D721Med (cell line): ENCODE data around the gene CARD14.

Source experiments
- DNase-seq: peaks from one replicate; pipeline ENCODE4 v3.0.0; 2011; ENCODE audit warnings: low spot score; ENCODE audit not compliant: insufficient read length
- FAIRE-seq: peaks from 2 replicates; lab custom pipeline; 2011; peaks lifted over from hg19 to GRCh38; lab: Jason Lieb, UNC
- CTCF ChIP-seq: IDR thresholded peaks from 2 replicates; pipeline ENCODE4 v1.5.1; 2012; ENCODE audit warnings: mild to moderate bottlenecking, control low read depth; ENCODE audit not compliant: insufficient read depth; ENCODE audit errors: missing control alignments

The CARD14 gene

DNA sequence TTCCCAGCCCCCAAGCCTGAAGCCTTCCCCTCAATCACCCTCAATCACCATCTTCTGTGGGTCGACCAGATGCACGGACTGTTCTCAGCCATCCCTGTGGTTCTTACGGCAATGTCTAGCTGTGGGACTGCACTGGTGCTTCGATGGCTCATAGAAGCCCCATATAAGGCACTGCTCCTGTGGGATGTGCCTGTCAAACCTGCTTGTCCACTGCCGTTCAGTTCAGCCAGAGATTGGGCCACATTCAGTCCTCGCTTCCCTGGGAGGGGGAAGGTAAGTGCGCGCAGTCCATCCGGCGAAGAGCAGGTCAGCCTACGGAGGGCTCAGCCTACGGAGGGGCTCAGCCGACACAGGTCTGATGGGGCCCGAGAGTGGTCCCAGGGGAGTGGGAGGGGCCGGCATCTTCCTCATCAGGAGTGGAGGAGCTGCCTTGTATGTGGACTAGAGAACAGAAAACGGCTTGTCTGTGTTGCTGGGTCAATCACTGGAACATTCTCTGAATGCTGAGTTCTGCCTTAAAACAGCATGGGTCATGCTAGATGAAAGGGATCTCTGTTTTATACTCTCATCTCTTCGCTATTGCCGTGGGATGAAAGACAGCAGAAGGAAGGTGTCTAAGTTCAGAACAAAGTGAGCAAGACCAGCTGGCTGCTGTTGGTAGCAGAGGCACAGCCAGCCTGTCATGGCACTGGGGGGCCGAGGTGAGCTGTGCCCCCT, at the start of gene CARD14:
TSS of gene CARD14 (plus strand) at position 247 of the 717 bp plus-strand sequence. CDS start 11,409 bp downstream, outside the sequence.
- no peak for DNase-seq
- TF ChIP-seq CTCF: no peak
- no peak for FAIRE-seq

GRCh38 chr17:80122026-80122575, 47.7 kb upstream of the CARD14 start:
- DNase-seq (no peak), FAIRE-seq (no peak)
- no peak for TF ChIP-seq CTCF

DNA sequence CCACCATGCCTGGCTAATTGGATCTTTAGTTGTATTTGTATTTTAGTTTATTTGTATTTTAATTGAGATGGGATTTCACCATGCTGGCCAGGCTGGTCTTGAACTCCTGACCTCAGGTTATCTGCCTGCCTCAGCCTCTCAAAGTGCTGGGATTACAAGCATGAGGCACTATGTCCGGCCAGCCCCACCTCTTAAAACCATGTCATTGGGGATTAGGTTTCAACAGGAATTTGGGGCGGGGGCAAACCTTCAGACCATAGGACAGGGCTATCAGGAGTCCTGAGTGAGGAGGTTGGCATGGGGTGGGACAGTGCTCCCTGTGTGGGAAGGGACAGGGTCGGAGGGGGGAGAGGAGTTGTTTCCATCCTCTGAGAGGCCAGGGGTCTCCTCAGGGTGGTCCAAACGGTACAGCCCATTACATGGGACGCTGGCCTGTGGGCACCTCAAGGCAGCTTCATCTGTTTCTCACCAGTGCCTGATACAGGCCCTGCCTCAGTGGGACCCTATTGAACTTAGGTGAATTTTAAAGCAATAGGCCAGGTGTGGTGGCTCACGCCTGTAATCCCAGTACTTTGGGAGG, 46.8 kb upstream of the CARD14 start:
- DNase-seq: no peak
- no peak for FAIRE-seq
- TF ChIP-seq CTCF: no peak

GRCh38 chr17:80123791-80124190, 46.0 kb upstream of the CARD14 start:
- no peak for TF ChIP-seq CTCF
- FAIRE-seq (no peak), DNase-seq (no peak)

DNA sequence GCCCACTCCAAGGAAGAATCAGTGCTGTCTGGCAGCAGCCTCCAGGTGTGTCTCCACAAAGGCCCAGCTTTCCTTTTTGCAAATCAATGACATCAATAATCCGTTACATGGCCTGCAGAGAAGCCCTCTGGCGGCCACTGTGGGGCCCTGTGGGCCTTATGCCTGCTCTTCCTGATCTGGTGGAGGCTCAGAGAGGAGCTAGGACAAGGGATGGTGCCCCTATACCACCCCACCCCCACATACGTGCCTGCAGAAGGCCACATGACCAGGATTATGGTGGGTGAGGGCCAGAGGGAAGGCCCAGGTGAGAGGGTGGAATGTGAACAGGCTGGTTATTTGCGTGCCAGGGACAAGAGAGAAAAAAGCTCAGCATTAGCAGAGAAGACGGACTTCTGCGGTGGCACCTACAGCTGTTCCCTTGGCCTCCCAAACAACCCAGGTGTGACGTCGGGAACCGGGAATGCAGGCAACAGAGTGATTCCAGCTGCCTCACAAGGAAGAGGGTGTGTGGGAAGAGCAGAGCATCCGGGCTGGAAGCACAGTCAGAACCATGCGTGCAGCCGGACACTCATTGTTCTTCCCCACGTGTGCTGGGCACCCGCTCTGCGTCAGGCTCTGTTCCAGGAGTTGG, 45.4 kb upstream of the CARD14 start:
- TF ChIP-seq CTCF: peak; percentile 55
- FAIRE-seq (no peak), DNase-seq (no peak)

DNA sequence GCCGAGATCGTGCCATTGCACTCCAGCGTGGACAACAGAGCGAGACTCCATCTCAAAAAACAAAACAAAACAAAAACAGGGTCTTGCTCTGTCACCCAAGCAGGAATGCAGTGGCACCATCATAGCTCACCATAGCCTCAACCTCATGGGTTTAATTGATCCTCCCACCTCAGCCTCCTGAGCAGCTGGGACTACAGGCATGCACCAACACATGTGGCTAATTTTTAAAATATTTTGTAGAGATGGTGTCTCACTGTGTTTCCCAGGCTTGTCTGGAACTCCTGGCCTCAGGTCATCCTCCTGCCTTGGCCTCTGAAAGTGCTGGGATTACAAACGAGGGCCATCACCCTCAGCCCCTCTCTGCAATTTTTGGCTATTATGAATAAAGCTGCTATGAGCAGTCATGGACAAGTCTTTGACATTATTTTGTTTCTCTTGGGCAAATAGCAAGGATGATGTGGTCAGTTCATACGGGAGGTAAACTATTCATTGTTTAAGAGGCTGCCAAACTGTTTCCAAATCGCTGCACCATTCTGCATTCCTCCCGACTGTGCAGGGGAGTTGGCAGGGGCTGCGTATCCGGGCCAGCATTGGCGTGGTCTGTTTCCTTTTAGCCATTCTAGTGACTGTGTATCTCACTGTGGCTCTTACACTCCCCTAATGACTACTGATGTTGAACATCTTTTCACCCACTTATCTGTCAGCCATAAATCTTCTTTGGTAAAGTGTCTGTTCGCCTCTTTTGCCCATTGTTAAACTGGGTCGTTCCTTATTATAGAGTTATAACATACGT, 44.0 kb upstream of the CARD14 start:
- FAIRE-seq: no peak
- no peak for TF ChIP-seq CTCF
- DNase-seq: no peak
